GM21528 (cell line): ENCODE data around the gene KANSL3.
"Not testable (repeated sequence)": the region's sequence is repeated elsewhere in the genome, so short reads cannot be mapped to it uniquely, and the experiment has no call there.

Experiments used
- ATAC-seq: cut with Tn5 transposase; IDR thresholded peaks from one replicate; pipeline ENCODE4 v1.9.1; 2021; ENCODE audit warnings: mild to moderate bottlenecking, moderate library complexity; ENCODE audit not compliant: unreplicated experiment, low FRiP score

KANSL3 gene

GRCh38 chr2:96638144-96639121 lies at the start of gene KANSL3:
KANSL3 (minus strand) TSS chr2:96638312; CDS start chr2:96637135, 1,177 bp downstream.
- ATAC-seq, result peak; percentile 82

- ATAC-seq, result no peak
Measured at GRCh38 chr2:96687266-96687665, 49.2 kb upstream of the KANSL3 start.

DNA sequence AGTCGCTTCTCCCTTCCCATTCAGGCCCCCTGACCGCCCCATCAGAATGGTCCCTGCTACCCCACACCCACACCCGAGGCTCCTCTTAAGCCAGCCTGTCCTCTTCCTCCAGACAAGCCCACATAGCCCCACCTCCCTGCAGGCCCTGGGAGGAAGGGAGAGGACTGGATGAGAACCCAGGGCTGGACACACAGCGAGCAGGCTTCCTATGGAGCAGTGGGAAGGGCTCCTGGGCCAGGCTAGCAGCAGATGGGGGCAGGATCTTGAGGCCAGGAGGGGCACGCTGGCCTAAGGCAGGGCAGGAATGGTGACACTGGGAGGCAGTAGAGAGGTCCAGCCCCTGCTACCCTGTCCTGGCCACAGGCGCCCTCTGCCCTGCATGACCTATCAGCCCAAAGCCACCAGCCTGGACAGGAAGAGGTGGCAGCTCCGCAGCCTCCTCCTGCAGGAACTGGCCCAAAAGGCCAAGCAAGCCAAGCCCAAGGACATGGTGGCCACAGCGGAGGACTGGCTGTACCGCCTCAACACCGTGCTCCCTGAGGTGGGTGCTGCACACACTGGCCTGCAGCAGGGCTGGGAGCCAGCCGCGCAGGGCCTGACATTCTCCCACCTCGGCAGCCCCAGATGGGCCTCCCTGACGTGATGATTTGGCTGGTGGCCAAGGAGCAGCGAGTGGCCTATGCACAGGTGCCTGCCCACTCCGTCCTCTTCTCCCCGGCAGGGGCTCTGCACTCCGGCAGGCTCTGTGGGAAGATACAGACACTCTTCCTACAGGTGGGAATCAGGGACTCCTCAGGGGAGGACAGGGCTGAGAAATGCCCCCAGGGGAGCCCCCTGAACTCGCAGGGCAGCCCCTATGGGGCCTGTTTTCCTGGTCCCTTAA lies 47.7 kb upstream of the KANSL3 start:
- ATAC-seq, result no peak

GRCh38 chr2:96684883-96685576 lies 46.9 kb upstream of the KANSL3 start:
- no peak for ATAC-seq

GRCh38 chr2:96683972-96684820 lies 46.1 kb upstream of the KANSL3 start:
- no peak for ATAC-seq

- ATAC-seq, result no peak
Measured at GRCh38 chr2:96683307-96683706, 45.2 kb upstream of the KANSL3 start.

DNA sequence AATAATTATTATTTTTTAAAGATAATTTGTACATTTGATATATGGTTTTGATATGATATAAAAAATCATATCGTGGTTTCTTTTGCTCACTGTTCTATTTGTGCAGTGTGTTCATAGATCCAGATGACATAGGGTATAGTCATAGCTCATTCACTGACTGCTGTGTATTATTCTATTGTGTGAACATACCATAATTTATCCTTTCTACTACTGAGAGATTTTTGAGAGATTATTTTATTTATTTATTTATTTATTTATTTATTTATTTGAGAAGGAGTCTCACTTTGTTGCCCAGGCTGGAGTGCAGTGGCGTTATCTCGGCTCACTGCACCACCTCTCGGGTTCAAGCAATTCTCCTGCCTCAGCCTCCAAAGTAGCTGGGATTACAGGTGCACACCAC lies 43.4 kb upstream of the KANSL3 start:
- no peak for ATAC-seq

DNA sequence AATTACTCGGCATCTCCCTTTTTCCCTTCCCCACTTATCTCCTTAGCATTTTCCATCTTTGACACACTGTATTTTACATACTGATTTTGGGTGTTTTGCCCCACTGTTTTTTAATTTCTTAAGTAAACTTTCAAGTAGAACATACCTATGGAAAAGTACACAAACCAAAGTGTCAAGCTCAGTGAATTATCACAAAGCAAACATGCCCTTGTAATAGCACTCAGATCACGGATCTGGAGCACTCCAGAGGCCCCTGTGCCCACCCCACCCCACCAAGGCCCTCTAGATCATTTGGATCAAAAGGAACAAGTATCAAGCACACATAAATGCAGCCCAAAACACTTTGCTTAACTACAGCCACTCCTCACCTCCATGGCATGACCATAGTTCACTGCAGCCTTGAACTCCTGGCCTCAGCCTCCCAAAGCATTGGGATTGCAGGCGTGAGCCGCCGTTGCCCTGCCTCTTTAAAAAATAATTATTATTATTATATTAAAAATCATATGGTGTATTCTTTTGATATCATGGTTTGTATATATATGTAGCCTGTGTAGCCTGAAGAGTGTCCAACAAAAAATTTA lies 42.5 kb upstream of the KANSL3 start:
- ATAC-seq, result no peak

- ATAC-seq, result no peak
Measured at GRCh38 chr2:96679848-96680247, 41.7 kb upstream of the KANSL3 start.

GRCh38 chr2:96669539-96670215 lies 31.6 kb upstream of the KANSL3 start:
- no peak for ATAC-seq

DNA sequence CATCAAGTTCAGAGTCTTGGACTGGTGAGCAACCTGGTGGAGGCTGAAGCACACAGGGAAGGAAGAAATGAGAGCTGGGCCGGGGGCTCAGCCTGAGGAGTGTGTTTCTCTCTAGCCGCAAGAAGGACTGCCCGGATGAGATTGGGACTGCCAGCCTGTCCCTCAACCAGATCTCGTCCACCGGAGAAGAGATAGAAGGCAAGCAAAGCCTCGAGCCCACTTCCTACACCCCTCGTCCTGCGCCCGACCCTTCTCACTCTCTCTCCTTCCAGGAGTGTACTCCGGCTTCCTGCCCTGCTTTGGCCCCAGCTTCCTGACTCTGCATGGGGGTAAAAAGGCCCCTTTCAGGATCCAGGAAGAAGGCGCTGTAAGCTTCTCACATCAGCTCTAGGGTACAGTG lies 30.7 kb upstream of the KANSL3 start:
- ATAC-seq, result no peak

GRCh38 chr2:96665717-96666116 lies 27.6 kb upstream of the KANSL3 start:
- ATAC-seq, result not testable (repeated sequence)

DNA sequence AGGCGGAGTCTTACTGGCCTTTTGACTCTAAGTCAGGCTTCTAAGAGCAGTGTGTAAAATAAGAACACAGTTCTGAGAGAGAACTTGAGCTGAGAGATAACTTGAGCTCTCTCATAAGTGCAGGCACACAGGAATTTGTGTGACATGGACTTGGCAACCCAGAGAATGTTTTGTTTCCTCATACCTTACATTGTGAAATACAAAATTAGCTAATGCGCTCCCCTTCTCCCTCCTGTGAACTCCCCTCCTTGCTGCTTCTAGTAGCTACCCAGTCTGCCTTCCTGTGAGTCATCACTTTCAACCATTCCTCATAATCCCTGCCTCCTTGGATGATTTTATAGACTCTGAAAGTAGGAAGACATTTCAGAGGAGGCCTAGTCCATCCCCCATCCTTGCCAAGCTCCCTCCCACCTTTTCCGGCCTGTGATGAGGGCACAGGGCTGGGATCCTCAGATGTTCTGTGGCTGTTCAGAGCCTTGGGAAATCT lies 27.0 kb upstream of the KANSL3 start:
- no peak for ATAC-seq

GRCh38 chr2:96664366-96664925 lies 26.3 kb upstream of the KANSL3 start:
- no peak for ATAC-seq

GRCh38 chr2:96663829-96664228 lies 25.7 kb upstream of the KANSL3 start:
- no peak for ATAC-seq

DNA sequence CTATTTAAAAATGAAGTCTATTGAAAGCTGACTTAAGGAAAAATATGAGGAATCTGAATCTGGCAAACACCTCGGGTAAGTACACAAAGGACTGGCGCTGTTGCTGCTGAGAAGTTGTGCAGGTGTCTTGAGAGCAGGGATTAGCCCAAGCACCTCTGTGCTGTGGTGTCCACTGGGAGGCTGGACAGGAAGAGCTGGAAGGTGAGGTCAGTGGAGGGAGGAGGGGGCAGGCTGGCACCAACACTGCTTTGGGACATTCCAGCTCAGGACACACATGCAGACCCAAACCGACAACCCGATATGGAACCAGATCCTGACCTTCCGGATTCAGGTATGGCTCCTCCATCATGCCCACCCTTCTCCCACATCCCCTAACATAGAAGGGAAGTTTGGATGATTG lies 25.1 kb upstream of the KANSL3 start:
- ATAC-seq, result no peak

- no peak for ATAC-seq
Measured at GRCh38 chr2:96662360-96662759, 24.2 kb upstream of the KANSL3 start.

- no peak for ATAC-seq
Measured at GRCh38 chr2:96661324-96661723, 23.2 kb upstream of the KANSL3 start.
